ENCODE measurements around the gene CTSA. TPM values are rescaled to one million over a fixed set of nuclear protein-coding genes. Genes with fewer than 3 reads are reported as not detected.
A peak's percentile ranks its signal among the peaks of the same experiment; 100 is the strongest.

Gene CTSA
- 32.8 TPM for polyA plus RNA-seq (2012; ENCODE audit: missing spikeins)

GRCh38 chr20:45890985-45891983, at the start of gene CTSA, which contains the start of gene NEURL2:
TSS of gene CTSA (plus strand) at chr20:45891335. CDS start at chr20:45891569, 234 bp downstream.
TSS of gene NEURL2 (minus strand) at chr20:45891208. CDS start at chr20:45890991, 217 bp downstream.
- FAIRE-seq (peak; percentile 88), DNase-seq (ENCODE audit: insufficient read length) (peak; percentile 100)
- TF ChIP-seq TAF1 (IDR thresholded peaks at IDR 0.05; ENCODE audit: borderline replicate concordance, low read depth, low read length) (peak; percentile 73; the same call in 1 of the 2 replicates), POLR2AphosphoS5 (IDR thresholded peaks at IDR 0.05; ENCODE audit: low read depth, low read length) (no peak), POLR2A (IDR thresholded peaks at IDR 0.05; ENCODE audit: low read depth, low read length) (peak; percentile 68)

DNA sequence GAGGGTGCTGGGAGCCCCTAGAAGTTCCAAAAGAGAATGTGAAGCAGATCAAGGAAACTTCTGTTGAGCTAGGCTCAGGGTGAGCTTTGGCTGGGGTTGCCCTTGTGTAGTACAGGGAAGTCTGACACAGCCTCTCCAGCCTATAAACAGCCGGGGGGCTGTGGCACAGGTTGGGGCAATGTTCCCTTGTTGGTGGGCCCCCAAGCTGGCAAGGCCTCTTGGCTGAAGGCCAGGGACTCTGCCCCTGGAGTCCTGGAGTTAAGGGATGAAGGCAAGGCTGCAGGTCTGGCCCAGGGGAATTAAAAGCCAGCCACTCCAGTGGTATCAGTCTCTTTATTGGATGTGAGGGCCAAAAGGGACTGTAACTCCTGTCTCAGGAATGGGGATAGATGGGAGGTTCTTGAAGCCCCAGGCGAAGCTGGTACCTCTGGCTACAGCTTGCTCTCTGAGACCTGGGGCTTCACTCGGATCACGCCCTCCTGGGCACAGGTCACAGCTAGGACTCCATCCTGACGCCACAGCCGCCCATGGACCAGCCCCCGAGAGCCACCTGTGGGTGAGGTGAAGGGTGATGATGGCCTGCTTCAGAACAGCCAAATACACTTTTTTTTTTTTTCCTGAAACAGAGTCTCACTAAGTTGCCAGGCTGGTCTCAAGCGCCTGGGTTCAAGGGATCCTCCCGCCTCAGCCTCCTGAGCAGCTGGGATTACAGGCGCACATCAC, 49.6 kb upstream of the CTSA start:
- TF ChIP-seq POLR2A (IDR thresholded peaks at IDR 0.05; ENCODE audit: low read depth, low read length) (no peak), POLR2AphosphoS5 (IDR thresholded peaks at IDR 0.05; ENCODE audit: low read depth, low read length) (no peak), TAF1 (IDR thresholded peaks at IDR 0.05; ENCODE audit: borderline replicate concordance, low read depth, low read length) (no peak)
- DNase-seq (ENCODE audit: insufficient read length) (no peak), FAIRE-seq (no peak)

- FAIRE-seq (peak; percentile 9), DNase-seq (ENCODE audit: insufficient read length) (peak; percentile 53)
These were observed 48.8 kb upstream of the CTSA start for GRCh38 chr20:45842169-45842812.

DNA sequence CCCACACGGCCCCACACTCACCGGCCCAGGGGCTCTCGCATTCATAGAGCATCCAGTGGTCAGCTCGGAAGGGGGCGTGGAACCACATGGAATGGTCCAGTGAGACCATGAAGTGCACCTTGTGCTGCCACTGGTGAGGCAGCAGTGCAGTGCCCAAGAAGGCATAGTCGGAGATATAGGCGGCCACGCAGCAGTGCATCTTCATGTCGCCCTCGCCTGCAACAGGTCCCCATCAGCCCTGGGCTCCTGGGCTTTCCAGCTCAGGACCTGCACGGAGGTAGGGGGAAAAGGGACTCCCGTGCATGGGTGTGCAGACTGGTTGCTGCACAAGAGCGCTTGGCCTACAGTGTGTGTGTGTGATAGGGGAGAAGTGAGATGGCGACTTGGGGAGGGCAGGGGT, 47.6 kb upstream of the CTSA start:
- FAIRE-seq, result no peak
- no peak for DNase-seq (ENCODE audit: insufficient read length)
- TF ChIP-seq POLR2A (IDR thresholded peaks at IDR 0.05; ENCODE audit: low read depth, low read length) (no peak), TAF1 (IDR thresholded peaks at IDR 0.05; ENCODE audit: borderline replicate concordance, low read depth, low read length) (no peak), POLR2AphosphoS5 (IDR thresholded peaks at IDR 0.05; ENCODE audit: low read depth, low read length) (no peak)

More at GRCh38 chr20:45842169-45842812, 48.8 kb upstream of the CTSA start:
- peak; percentile 28; the same call in 1 of the 2 replicates for TF ChIP-seq POLR2A (IDR thresholded peaks at IDR 0.05; ENCODE audit: low read depth, low read length)
- no peak for TF ChIP-seq POLR2AphosphoS5 (IDR thresholded peaks at IDR 0.05; ENCODE audit: low read depth, low read length)

- no peak for TF ChIP-seq POLR2A (IDR thresholded peaks at IDR 0.05; ENCODE audit: low read depth, low read length)
- TF ChIP-seq TAF1 (IDR thresholded peaks at IDR 0.05; ENCODE audit: borderline replicate concordance, low read depth, low read length), result no peak
- TF ChIP-seq POLR2AphosphoS5 (IDR thresholded peaks at IDR 0.05; ENCODE audit: low read depth, low read length), result no peak
- no peak for DNase-seq (ENCODE audit: insufficient read length)
- no peak for FAIRE-seq
These were observed 45.7 kb upstream of the CTSA start for GRCh38 chr20:45845452-45845851.

- DNase-seq (ENCODE audit: insufficient read length), result no peak
- TF ChIP-seq POLR2AphosphoS5 (IDR thresholded peaks at IDR 0.05; ENCODE audit: low read depth, low read length) (no peak), POLR2A (IDR thresholded peaks at IDR 0.05; ENCODE audit: low read depth, low read length) (no peak), TAF1 (IDR thresholded peaks at IDR 0.05; ENCODE audit: borderline replicate concordance, low read depth, low read length) (no peak)
- no peak for FAIRE-seq
These were observed 42.7 kb upstream of the CTSA start for GRCh38 chr20:45848421-45848820.

- no peak for FAIRE-seq
- no peak for TF ChIP-seq POLR2AphosphoS5 (IDR thresholded peaks at IDR 0.05; ENCODE audit: low read depth, low read length)
- no peak for TF ChIP-seq TAF1 (IDR thresholded peaks at IDR 0.05; ENCODE audit: borderline replicate concordance, low read depth, low read length)
- no peak for TF ChIP-seq POLR2A (IDR thresholded peaks at IDR 0.05; ENCODE audit: low read depth, low read length)
These were observed 42.1 kb upstream of the CTSA start for GRCh38 chr20:45848969-45849582.

DNA sequence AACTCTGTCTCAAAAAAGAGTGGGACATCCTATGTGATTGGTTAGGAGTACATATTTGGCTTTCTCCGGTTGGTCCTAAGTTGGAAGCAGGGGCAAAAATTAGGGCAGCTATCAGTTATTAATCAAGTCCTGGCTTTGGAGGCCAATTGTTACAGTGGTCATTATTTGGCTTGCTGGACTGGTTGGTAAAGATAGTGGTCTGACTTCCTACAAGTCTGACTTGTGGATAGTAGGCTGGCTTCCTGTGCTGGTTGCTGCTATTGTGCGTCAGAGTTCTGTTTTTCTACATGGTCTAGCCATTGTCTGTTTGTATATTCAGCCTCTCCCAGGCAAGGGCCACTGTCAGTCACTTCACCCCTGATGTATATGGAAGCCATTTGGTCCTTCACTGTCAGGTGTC, 40.9 kb upstream of the CTSA start:
- FAIRE-seq (no peak), DNase-seq (ENCODE audit: insufficient read length) (no peak)
- TF ChIP-seq TAF1 (IDR thresholded peaks at IDR 0.05; ENCODE audit: borderline replicate concordance, low read depth, low read length) (no peak), POLR2AphosphoS5 (IDR thresholded peaks at IDR 0.05; ENCODE audit: low read depth, low read length) (no peak), POLR2A (IDR thresholded peaks at IDR 0.05; ENCODE audit: low read depth, low read length) (no peak)

More at GRCh38 chr20:45848969-45849582, 42.1 kb upstream of the CTSA start:
- DNase-seq (ENCODE audit: insufficient read length), result no peak

- no peak for FAIRE-seq
- no peak for DNase-seq (ENCODE audit: insufficient read length)
- TF ChIP-seq POLR2A (IDR thresholded peaks at IDR 0.05; ENCODE audit: low read depth, low read length), result no peak
- no peak for TF ChIP-seq POLR2AphosphoS5 (IDR thresholded peaks at IDR 0.05; ENCODE audit: low read depth, low read length)
- no peak for TF ChIP-seq TAF1 (IDR thresholded peaks at IDR 0.05; ENCODE audit: borderline replicate concordance, low read depth, low read length)
These were observed 40.2 kb upstream of the CTSA start for GRCh38 chr20:45850926-45851325.

- TF ChIP-seq POLR2A (IDR thresholded peaks at IDR 0.05; ENCODE audit: low read depth, low read length) (no peak), POLR2AphosphoS5 (IDR thresholded peaks at IDR 0.05; ENCODE audit: low read depth, low read length) (no peak), TAF1 (IDR thresholded peaks at IDR 0.05; ENCODE audit: borderline replicate concordance, low read depth, low read length) (no peak)
- DNase-seq (ENCODE audit: insufficient read length), result no peak
- no peak for FAIRE-seq
These were observed 39.6 kb upstream of the CTSA start for GRCh38 chr20:45851501-45851900.

All from GM12892 (cell line).